Body of pancreas (tissue), 4 donors: ENCODE data around the gene CCDC38.

Experiments used
- CTCF ChIP-seq, 7 experiments: fragments of 450-650 bp in 4 of 7; fragments of 200-600 bp in 3 of 7; sonication (generic) in 3 of 7; IDR thresholded peaks; one replicate each; pipeline ENCODE4 v1.5.1; 2016 to 2019; ENCODE audit warnings: antibody characterized with exemption in 7 of 7
- POLR2A ChIP-seq, 3 donors: fragments of 450-650 bp; IDR thresholded peaks; one replicate each; pipeline ENCODE4 v1.6.1; 2016; ENCODE audit warnings: antibody characterized with exemption in 3 of 3, mild to moderate bottlenecking in 2 of 3

- TF ChIP-seq POLR2A (IDR thresholded peaks at IDR 0.05), result no peak
- peak; percentile 36 to 87 (median 74) for TF ChIP-seq CTCF (IDR thresholded peaks at IDR 0.05)
Observed at GRCh38 chr12:95820096-95820703, 122.2 kb downstream of the CCDC38 start.
